ENCODE measurements around the gene STX8. TPM values are rescaled to one million over a fixed set of nuclear protein-coding genes. Genes with fewer than 3 reads are reported as not detected.

The STX8 gene
- total RNA-seq, 4 donors from 2014 or later, result 69.7 to 129 (median 89.6) TPM

- TF ChIP-seq CTCF (IDR thresholded peaks at IDR 0.05; ENCODE audit: low read depth), result no peak
Measured at GRCh38 chr17:9424071-9424640, 151.5 kb downstream of the STX8 start.

GRCh38 chr17:9421525-9421924 lies 154.1 kb downstream of the STX8 start:
- no peak for TF ChIP-seq CTCF (IDR thresholded peaks at IDR 0.05; ENCODE audit: low read depth)

- no peak for TF ChIP-seq CTCF (IDR thresholded peaks at IDR 0.05; ENCODE audit: low read depth)
Measured at GRCh38 chr17:9419932-9420453, 155.6 kb downstream of the STX8 start.

- no peak for TF ChIP-seq CTCF (IDR thresholded peaks at IDR 0.05; ENCODE audit: low read depth)
Measured at GRCh38 chr17:9414471-9414870, 161.1 kb downstream of the STX8 start.

- no peak for TF ChIP-seq CTCF (IDR thresholded peaks at IDR 0.05; ENCODE audit: low read depth)
Measured at GRCh38 chr17:9410737-9411136, 164.9 kb downstream of the STX8 start.

- TF ChIP-seq CTCF (IDR thresholded peaks at IDR 0.05; ENCODE audit: low read depth), result no peak
Measured at GRCh38 chr17:9410301-9410700, 165.3 kb downstream of the STX8 start.

GRCh38 chr17:9409878-9410277 lies 165.7 kb downstream of the STX8 start:
- TF ChIP-seq CTCF (IDR thresholded peaks at IDR 0.05; ENCODE audit: low read depth), result no peak

Data from subcutaneous adipose tissue (tissue), 4 donors.